K562 (cell line): ENCODE results near the gene BCO2. TPM values are rescaled to one million over a fixed set of nuclear protein-coding genes. Genes with fewer than 3 reads are reported as not detected.

Experiments used
- CEBPG ChIP-seq, 3 experiments: fragments of 200-800 bp in 1 of 3; sonication (Bioruptor generic) in 1 of 3; sonication (generic) in 1 of 3; formaldehyde crosslinking in 1 of 3; IDR thresholded peaks in 2 of 3; conservative IDR thresholded peaks in 1 of 3; 2 replicates each; pipeline versions ENCODE4 v1.6.1 to v1.8.0; 2016 to 2022; ENCODE audit warnings: missing compliant biosample characterization in 2 of 3, missing genetic modification characterization in 2 of 3, mild to moderate bottlenecking in 1 of 3, missing genetic modification reagents in 1 of 3
- CTBP1 ChIP-seq: fragments of 450-650 bp; IDR thresholded peaks from 2 replicates; pipeline ENCODE4 v1.6.1; 2016; ENCODE audit warnings: borderline replicate concordance
- ELF2 ChIP-seq: fragments of 250-450 bp; sonication (Bioruptor Pico); IDR thresholded peaks from 2 replicates; pipeline ENCODE4 v1.5.0; 2021; ENCODE audit warnings: mild to moderate bottlenecking
- ETS2 ChIP-seq: IDR thresholded peaks from 2 replicates; pipeline ENCODE4 v1.6.1; 2016; ENCODE audit warnings: borderline replicate concordance, missing genetic modification characterization, mild to moderate bottlenecking, moderate library complexity, missing compliant biosample characterization; ENCODE audit not compliant: poor library complexity, severe bottlenecking
- ETV6 ChIP-seq, 3 experiments: fragments of 150-350 bp in 1 of 3; sonication (generic) in 1 of 3; formaldehyde crosslinking in 1 of 3; IDR thresholded peaks; 2 replicates each; pipeline versions ENCODE4 v1.6.1 to v1.8.0; 2014 to 2022; ENCODE audit warnings: borderline replicate concordance in 2 of 3, low read depth in 2 of 3, antibody characterized with exemption in 1 of 3, low read length in 1 of 3, mild to moderate bottlenecking in 1 of 3, missing genetic modification reagents in 1 of 3
- HMGN3 ChIP-seq: IDR thresholded peaks from 2 replicates; pipeline ENCODE4 v1.6.1; 2011; ENCODE audit warnings: borderline replicate concordance, low read depth, mild to moderate bottlenecking, mixed read lengths, low read length; ENCODE audit not compliant: insufficient read length; ENCODE audit errors: extremely low read depth
- ILF3 ChIP-seq: fragments of 450-650 bp; IDR thresholded peaks from 2 replicates; pipeline ENCODE4 v1.6.1; 2018; ENCODE audit warnings: antibody characterized with exemption, mild to moderate bottlenecking, moderate library complexity, borderline replicate concordance
- KAT8 ChIP-seq: fragments of 450-650 bp; IDR thresholded peaks from 2 replicates; pipeline ENCODE4 v1.6.1; 2016; ENCODE audit warnings: low read depth, mild to moderate bottlenecking
- NFRKB ChIP-seq: fragments of 450-650 bp; IDR thresholded peaks from 2 replicates; pipeline ENCODE4 v1.6.1; 2016; ENCODE audit warnings: low read depth
- NRF1 ChIP-seq, 2 experiments: fragments of 450-650 bp; IDR thresholded peaks in 1 of 2; conservative IDR thresholded peaks in 1 of 2; 2 replicates each; pipeline ENCODE4 v1.6.1; 2014; ENCODE audit warnings: mild to moderate bottlenecking in 2 of 2
- PYGO2 ChIP-seq: fragments of 450-650 bp; IDR thresholded peaks from 2 replicates; pipeline ENCODE4 v1.6.1; 2016; ENCODE audit warnings: mild to moderate bottlenecking, missing genetic modification characterization, moderate library complexity, missing compliant biosample characterization
- RFX5 ChIP-seq: IDR thresholded peaks from 2 replicates; pipeline ENCODE4 v1.6.1; 2011; ENCODE audit warnings: low read depth, mild to moderate bottlenecking, improper control_type of control experiment, low read length
- TCF7L2 ChIP-seq: fragments of 150-350 bp; IDR thresholded peaks from 2 replicates; pipeline ENCODE4 v1.6.1; 2016; ENCODE audit warnings: low read depth, mild to moderate bottlenecking, low read length, moderate library complexity
- USF2 ChIP-seq: sonication (generic); formaldehyde crosslinking; IDR thresholded peaks from 2 replicates; pipeline ENCODE4 v1.5.0; 2020; ENCODE audit warnings: missing genetic modification reagents
- ZBTB7A ChIP-seq: IDR thresholded peaks from 2 replicates; pipeline ENCODE4 v1.6.1; 2011; ENCODE audit warnings: low read depth, mild to moderate bottlenecking, low read length, moderate library complexity, borderline replicate concordance; ENCODE audit not compliant: control insufficient read depth
- ZNF318 ChIP-seq, 2 experiments: fragments of 450-650 bp; IDR thresholded peaks; 2 replicates each; pipeline ENCODE4 v1.6.1; 2016; ENCODE audit warnings: mild to moderate bottlenecking in 2 of 2, borderline replicate concordance in 1 of 2, low read depth in 1 of 2, moderate library complexity in 1 of 2
- polyA plus RNA-seq, 8 experiments: library from polyadenylated mRNA; depleted of rRNA in 4 of 8; stranded (reverse) in 5 of 8; unstranded in 3 of 8; fragments of >200 nt; fragmentation: Nextera tagmentation in 2 of 8; fragmentation: Illumina TruSeq in 1 of 8; extraction: Ambion mirVana in 2 of 8; extraction: Trizol in 1 of 8; gene quantifications; 2 replicates each; pipeline versions ENCODE4 v1.2.1 to v1.2.3, GENCODE V29; 2011 to 2014; ENCODE audit warnings: inconsistent platforms in 1 of 8, missing spikeins in 1 of 8
- total RNA-seq, 7 experiments: library from RNA; depleted of rRNA in 6 of 7; stranded (reverse); fragments of >200 nt in 6 of 7; fragmentation: Illumina TruSeq in 2 of 7; extraction: Trizol in 2 of 7; gene quantifications; 2 replicates each; pipeline versions ENCODE4 v1.2.1 to v1.2.3, GENCODE V29; 2011 to 2021; ENCODE audit warnings: low replicate concordance in 1 of 7

The BCO2 gene
- total and polyA plus RNA-seq, 9 of the 15 experiments (the other 6 are each of a cell fraction or from before 2014, with no cell fraction given), result 0.21 to 1.0 (median 0.47) TPM; not detected in 1

DNA sequence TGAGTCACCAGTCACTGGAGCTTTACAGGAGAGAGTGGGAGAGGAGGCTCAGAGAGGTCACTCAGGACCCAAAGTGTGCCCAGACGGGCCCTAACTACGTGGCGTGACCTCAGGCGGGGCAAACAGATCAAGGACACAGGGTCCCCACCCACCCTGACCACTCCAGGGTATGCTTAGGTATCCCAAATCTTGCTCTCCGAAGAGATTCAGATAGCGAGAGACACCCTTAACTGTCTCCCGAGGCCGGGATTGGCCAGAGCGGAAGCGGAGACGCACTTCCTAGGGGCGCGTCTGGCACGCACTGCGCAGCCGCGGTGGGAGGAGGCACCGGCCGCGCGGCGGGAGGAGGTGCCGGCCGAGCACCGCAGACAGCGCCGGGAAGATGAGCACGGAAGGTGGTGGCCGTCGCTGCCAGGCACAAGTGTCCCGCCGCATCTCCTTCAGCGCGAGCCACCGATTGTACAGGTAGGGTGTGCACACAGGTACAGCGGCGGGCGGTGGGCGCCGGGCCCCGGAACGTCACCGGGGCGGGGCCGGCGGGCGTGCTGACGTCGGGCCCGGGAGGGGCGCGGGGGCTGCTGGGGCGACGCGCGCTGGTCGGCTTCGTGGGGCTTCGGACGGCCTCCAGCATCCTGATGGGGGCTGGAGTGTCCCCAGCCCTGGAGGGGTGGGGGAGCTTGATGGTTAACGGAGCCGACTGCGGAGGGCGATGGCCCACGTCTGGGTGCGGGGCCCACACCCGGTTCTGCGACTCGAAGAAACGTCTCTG lies 50.9 kb downstream of the BCO2 start, which contains the start of gene PTS (continued):
- TF ChIP-seq ETS2 (tag), result no peak
- TF ChIP-seq ELF2 (CRISPR knock-in tag), result no peak
- no peak for TF ChIP-seq PYGO2 (tag)
- no peak for TF ChIP-seq USF2 (CRISPR knock-in tag)
- peak; percentile 83; the same call in 1 of the 2 replicates for TF ChIP-seq ZBTB7A
- TF ChIP-seq CTBP1, result peak; percentile 95
- TF ChIP-seq TCF7L2, result no peak
- TF ChIP-seq CEBPG (CRISPR knock-in tag; IDR thresholded peaks at IDR 0.05), result 0 out of 2 replicates have a peak, but pooled peaks have one; percentile 24
- TF ChIP-seq CEBPG (tag; conservative IDR thresholded peaks at IDR 0.05 in 1 of 2, IDR thresholded peaks at IDR 0.05 in 1 of 2), result no peak
- no peak for TF ChIP-seq ZNF318 (IDR thresholded peaks at IDR 0.05; ENCODE audit: borderline replicate concordance in 1 of 2, low read depth in 1 of 2)
- no peak for TF ChIP-seq ILF3
- no peak for TF ChIP-seq KAT8
- TF ChIP-seq RFX5, result no peak
- no peak for TF ChIP-seq ETV6 (IDR thresholded peaks at IDR 0.05; ENCODE audit: borderline replicate concordance in 1 of 2, low read depth in 2 of 2, low read length in 1 of 2)
- TF ChIP-seq ETV6 (CRISPR knock-in tag; IDR thresholded peaks at IDR 0.05; ENCODE audit: borderline replicate concordance), result no peak
- TF ChIP-seq NRF1 (conservative IDR thresholded peaks at IDR 0.05 in 1 of 2, IDR thresholded peaks at IDR 0.05 in 1 of 2), result peak; percentile 96 to 97
- no peak for TF ChIP-seq NFRKB
- peak; percentile 77 for TF ChIP-seq HMGN3
